Trophoblast cell (in vitro differentiated cells and primary cell): ENCODE data around the gene SLC30A3.

Experiments used
- DNase-seq, 2 donors: peaks; one replicate each; pipeline ENCODE4 v3.0.0-alpha.2; 2016
- H2AFZ ChIP-seq: 2 replicates; pipeline ENCODE4 v1.6.1; 2013; ENCODE audit warnings: low read length, moderate library complexity, mild to moderate bottlenecking; ENCODE audit not compliant: insufficient read depth, poor library complexity
- H2AK5ac ChIP-seq: 2 replicates; pipeline ENCODE4 v1.6.1; 2013; ENCODE audit warnings: mild to moderate bottlenecking, low read length
- H2BK120ac ChIP-seq: 2 replicates; pipeline ENCODE4 v1.6.1; 2013; ENCODE audit warnings: low read length, mild to moderate bottlenecking, moderate library complexity; ENCODE audit not compliant: insufficient read depth, poor library complexity
- H2BK12ac ChIP-seq: 2 replicates; pipeline ENCODE4 v1.6.1; 2013; ENCODE audit warnings: mild to moderate bottlenecking, low read length, moderate library complexity
- H2BK5ac ChIP-seq: 2 replicates; pipeline ENCODE4 v1.6.1; 2013; ENCODE audit warnings: low read length, low read depth, moderate library complexity, mild to moderate bottlenecking; ENCODE audit not compliant: poor library complexity
- H3K14ac ChIP-seq: 2 replicates; pipeline ENCODE4 v1.6.1; 2013; ENCODE audit warnings: mild to moderate bottlenecking, low read length
- H3K18ac ChIP-seq: 2 replicates; pipeline ENCODE4 v1.6.1; 2013; ENCODE audit warnings: mild to moderate bottlenecking, low read length
- H3K23ac ChIP-seq: 2 replicates; pipeline ENCODE4 v1.6.1; 2013; ENCODE audit warnings: low read length
- H3K27ac ChIP-seq: 2 replicates; pipeline ENCODE4 v1.5.1; 2013; ENCODE audit warnings: low read depth, mild to moderate bottlenecking, inconsistent platforms, low read length, moderate library complexity
- H3K27me3 ChIP-seq: 2 replicates; pipeline ENCODE4 v1.6.1; 2013; ENCODE audit warnings: inconsistent platforms, mild to moderate bottlenecking, low read length, moderate library complexity; ENCODE audit not compliant: insufficient read depth
- H3K36me3 ChIP-seq, 2 experiments: 1 replicate in 1 of 2; 2 replicates in 1 of 2; pipeline ENCODE4 v1.6.1; 2013; ENCODE audit warnings: low read length in 2 of 2, mild to moderate bottlenecking in 2 of 2, moderate library complexity in 1 of 2; ENCODE audit not compliant: insufficient read depth in 2 of 2, control insufficient read depth in 1 of 2
- H3K4ac ChIP-seq: 2 replicates; pipeline ENCODE4 v1.6.1; 2013; ENCODE audit warnings: low read depth, mild to moderate bottlenecking, low read length, moderate library complexity
- H3K4me1 ChIP-seq, 2 experiments: 1 replicate in 1 of 2; 2 replicates in 1 of 2; pipeline ENCODE4 v1.6.1; 2013; ENCODE audit warnings: low read length in 2 of 2, mild to moderate bottlenecking in 2 of 2, moderate library complexity in 1 of 2; ENCODE audit not compliant: insufficient read depth in 2 of 2, control insufficient read depth in 1 of 2
- H3K4me2 ChIP-seq: 2 replicates; pipeline ENCODE4 v1.6.1; 2013; ENCODE audit warnings: inconsistent platforms, mild to moderate bottlenecking, low read length, moderate library complexity
- H3K4me3 ChIP-seq: 2 replicates; pipeline ENCODE4 v1.5.1; 2013; ENCODE audit warnings: mild to moderate bottlenecking, low read depth, low read length, inconsistent platforms
- H3K79me1 ChIP-seq: one replicate; pipeline ENCODE4 v1.6.1; 2013; ENCODE audit warnings: low read length
- H3K79me2 ChIP-seq: 2 replicates; pipeline ENCODE4 v1.6.1; 2013; ENCODE audit warnings: low read length, mild to moderate bottlenecking; ENCODE audit not compliant: control insufficient read depth, insufficient read depth, poor library complexity
- H3K9ac ChIP-seq: 2 replicates; pipeline ENCODE4 v1.6.1; 2013; ENCODE audit warnings: mild to moderate bottlenecking, low read length
- H3K9me3 ChIP-seq: 2 replicates; pipeline ENCODE4 v1.6.1; 2013; ENCODE audit warnings: low read depth, mild to moderate bottlenecking, control low read depth, inconsistent platforms, low read length; ENCODE audit not compliant: insufficient read depth
- H4K12ac ChIP-seq: 2 replicates; pipeline ENCODE4 v1.6.1; 2013; ENCODE audit warnings: low read depth, mild to moderate bottlenecking, low read length, moderate library complexity
- H4K8ac ChIP-seq: 2 replicates; pipeline ENCODE4 v1.6.1; 2013; ENCODE audit warnings: low read depth, mild to moderate bottlenecking, low read length, moderate library complexity
- H4K91ac ChIP-seq: one replicate; pipeline ENCODE4 v1.6.1; 2013; ENCODE audit warnings: low read depth, mild to moderate bottlenecking, low read length, moderate library complexity
- WGBS: extraction: QIAGEN DNeasy Blood & Tissue Kit; methylation state at CpG from one replicate; pipeline ENCODE4 v1.1.7; 2013; ENCODE audit warnings: missing lambda C conversion rate; ENCODE audit not compliant: insufficient read length, insufficient coverage; ENCODE audit errors: extremely low coverage; 5-methylcytosine and 5-hydroxymethylcytosine counted together

Gene SLC30A3

DNA sequence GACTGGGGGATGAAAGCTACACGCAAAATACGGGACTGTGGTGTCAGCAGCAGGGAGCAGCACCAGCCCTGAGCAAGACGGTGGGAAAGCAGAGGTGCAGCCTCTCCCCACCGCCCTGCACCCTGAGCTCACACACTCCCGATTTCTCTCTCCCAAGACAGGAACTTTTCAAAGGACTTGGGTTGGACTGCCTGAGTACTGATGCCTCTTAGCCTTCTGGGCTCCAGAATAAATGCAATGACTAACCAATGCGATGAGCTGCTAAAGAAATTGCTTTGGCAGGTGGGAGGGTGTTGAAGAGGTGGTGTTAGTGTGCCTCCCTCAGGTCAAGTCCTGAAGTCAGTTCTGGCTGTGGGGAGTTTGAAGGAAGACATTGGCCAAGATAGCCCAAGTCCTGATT, 29.0 kb upstream of the SLC30A3 start:
- Histone ChIP-seq H3K9me3 (no peaks in the 10 kb centered on the region), H2BK5ac (no peak overlapping the region), H4K91ac (no peak overlapping the region), H3K4ac (no peak overlapping the region), H3K27me3 (no peaks in the 10 kb centered on the region), H2BK120ac (no peak overlapping the region), H3K79me2 (no peaks in the 10 kb centered on the region), H3K4me3 (no peak overlapping the region), H3K9ac (no peak overlapping the region), H4K12ac (no peak overlapping the region), H3K4me1 (no peaks in the 10 kb centered on the region), H2BK12ac (no peak overlapping the region), H3K23ac (no peak overlapping the region), H3K79me1 (no peaks in the 10 kb centered on the region), H3K18ac (no peak overlapping the region), H3K36me3 (no peaks in the 10 kb centered on the region), H3K27ac (no peak overlapping the region), H3K14ac (no peak overlapping the region), H2AK5ac (no peak overlapping the region), H2AFZ (no peak overlapping the region), H4K8ac (no peak overlapping the region), H3K4me2 (no peak overlapping the region)
- WGBS = no CpG with 5 or more reads among the region's 6 CpGs
- peak in 1 of 2 donors; percentile 18 for DNase-seq

DNA sequence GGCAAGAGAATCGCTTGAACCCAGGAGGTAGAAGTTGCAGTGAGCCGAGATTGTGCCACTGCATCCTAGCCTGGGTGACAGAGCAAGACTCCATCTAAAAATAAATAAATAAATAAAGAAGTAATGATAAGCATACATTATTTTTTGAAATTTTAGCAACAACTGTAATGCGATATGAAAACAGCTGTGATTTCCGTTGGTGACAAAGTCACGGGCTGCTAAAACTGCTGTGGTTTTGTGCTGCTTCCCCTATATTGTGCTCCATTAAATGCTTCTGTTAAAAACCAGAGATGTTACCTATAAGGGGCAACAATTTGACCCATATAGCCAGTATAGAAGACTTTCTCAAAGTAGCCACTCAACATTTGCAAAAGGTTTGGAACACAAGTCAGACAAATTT, 27.7 kb upstream of the SLC30A3 start:
- Histone ChIP-seq H3K4ac (no peak overlapping the region), H3K23ac (no peak overlapping the region), H3K27ac (no peak overlapping the region), H4K91ac (no peak overlapping the region), H2BK5ac (no peak overlapping the region), H3K18ac (no peak overlapping the region), H3K79me2 (no peaks in the 10 kb centered on the region), H4K12ac (no peak overlapping the region), H3K9me3 (no peaks in the 10 kb centered on the region), H4K8ac (no peak overlapping the region), H2AK5ac (no peak overlapping the region), H3K4me1 (no peaks in the 10 kb centered on the region), H2AFZ (no peak overlapping the region), H3K36me3 (no peaks in the 10 kb centered on the region), H3K4me3 (no peak overlapping the region), H3K14ac (no peak overlapping the region), H2BK120ac (no peak overlapping the region), H3K79me1 (no peaks in the 10 kb centered on the region), H2BK12ac (no peak overlapping the region), H3K27me3 (no peaks in the 10 kb centered on the region), H3K4me2 (no peak overlapping the region), H3K9ac (no peak overlapping the region)
- DNase-seq = no peak
- WGBS = no CpG with 5 or more reads among the region's 5 CpGs

DNA sequence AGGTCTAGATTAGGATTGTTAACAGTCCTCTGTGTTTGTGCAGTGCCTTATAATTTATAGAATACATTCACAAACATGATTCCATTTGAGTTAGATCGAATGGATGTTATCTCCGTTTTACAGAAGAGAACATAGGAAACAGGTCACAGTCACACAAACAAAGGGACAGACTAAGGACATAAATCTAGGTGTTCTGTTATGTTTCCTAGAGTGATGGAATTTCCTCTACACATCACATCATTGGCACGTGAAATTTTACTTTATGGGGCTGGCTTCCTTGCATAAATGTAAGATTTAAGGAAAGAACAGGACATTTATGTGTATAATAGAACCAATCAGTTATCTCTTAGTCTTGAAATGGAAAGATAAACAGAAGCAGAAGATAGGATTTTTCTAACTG, 25.8 kb upstream of the SLC30A3 start:
- H3K9ac ChIP-seq = no peak overlapping the region
- H3K79me2 ChIP-seq = no peaks in the 10 kb centered on the region
- no peak overlapping the region for H4K91ac ChIP-seq
- H2BK12ac ChIP-seq = no peak overlapping the region
- H2AFZ ChIP-seq = no peak overlapping the region
- no peak overlapping the region for H2BK5ac ChIP-seq
- H3K4me3 ChIP-seq = no peak overlapping the region
- no CpG with 5 or more reads among the region's 3 CpGs for WGBS
- H3K14ac ChIP-seq = no peak overlapping the region
- no peak overlapping the region for H4K12ac ChIP-seq
- H3K4me1 ChIP-seq = no peaks in the 10 kb centered on the region
- no peak overlapping the region for H2AK5ac ChIP-seq
- no peak overlapping the region for H3K23ac ChIP-seq
- H3K4me2 ChIP-seq = no peak overlapping the region
- H3K27me3 ChIP-seq = no peaks in the 10 kb centered on the region
- H4K8ac ChIP-seq = no peak overlapping the region
- H3K27ac ChIP-seq = no peak overlapping the region
- H2BK120ac ChIP-seq = no peak overlapping the region
- H3K36me3 ChIP-seq = no peaks in the 10 kb centered on the region
- H3K18ac ChIP-seq = no peak overlapping the region
- no peaks in the 10 kb centered on the region for H3K79me1 ChIP-seq
- H3K9me3 ChIP-seq = no peaks in the 10 kb centered on the region
- no peak overlapping the region for H3K4ac ChIP-seq
- DNase-seq = no peak

- no peak overlapping the region for H3K4me2 ChIP-seq
- H3K36me3 ChIP-seq = no peaks in the 10 kb centered on the region
- no peak overlapping the region for H4K91ac ChIP-seq
- no peak overlapping the region for H3K27ac ChIP-seq
- H3K14ac ChIP-seq = no peak overlapping the region
- no peaks in the 10 kb centered on the region for H3K79me1 ChIP-seq
- no peak overlapping the region for H4K12ac ChIP-seq
- no peak overlapping the region for H2AK5ac ChIP-seq
- peaks cover 4 to 7% of the 10 kb centered on the region in 2 experiments for H3K4me1 ChIP-seq
- H4K8ac ChIP-seq = no peak overlapping the region
- H3K27me3 ChIP-seq = no peaks in the 10 kb centered on the region
- H3K9me3 ChIP-seq = peaks cover 2% of the 10 kb centered on the region
- H2AFZ ChIP-seq = no peak overlapping the region
- no peak overlapping the region for H3K9ac ChIP-seq
- no peak overlapping the region for H2BK120ac ChIP-seq
- no peak overlapping the region for H3K4ac ChIP-seq
- no peaks in the 10 kb centered on the region for H3K79me2 ChIP-seq
- DNase-seq = no peak
- no peak overlapping the region for H3K23ac ChIP-seq
- H2BK12ac ChIP-seq = no peak overlapping the region
- no peak overlapping the region for H2BK5ac ChIP-seq
- H3K4me3 ChIP-seq = no peak overlapping the region
- WGBS = no CpG with 5 or more reads among the region's 6 CpGs
- no peak overlapping the region for H3K18ac ChIP-seq
Measured at GRCh38 chr2:27285481-27285880, 22.6 kb upstream of the SLC30A3 start.
